ENCODE data around the gene ACTR3C. TPM values are rescaled to one million over a fixed set of nuclear protein-coding genes. Genes with fewer than 3 reads are reported as not detected.
"Not testable (repeated sequence)": the region's sequence is repeated elsewhere in the genome, so short reads cannot be mapped to it uniquely, and the experiment has no call there.

The ACTR3C gene
- total RNA-seq, 2 donors from 2014 or later, result 2.9 to 12.6 TPM

DNA sequence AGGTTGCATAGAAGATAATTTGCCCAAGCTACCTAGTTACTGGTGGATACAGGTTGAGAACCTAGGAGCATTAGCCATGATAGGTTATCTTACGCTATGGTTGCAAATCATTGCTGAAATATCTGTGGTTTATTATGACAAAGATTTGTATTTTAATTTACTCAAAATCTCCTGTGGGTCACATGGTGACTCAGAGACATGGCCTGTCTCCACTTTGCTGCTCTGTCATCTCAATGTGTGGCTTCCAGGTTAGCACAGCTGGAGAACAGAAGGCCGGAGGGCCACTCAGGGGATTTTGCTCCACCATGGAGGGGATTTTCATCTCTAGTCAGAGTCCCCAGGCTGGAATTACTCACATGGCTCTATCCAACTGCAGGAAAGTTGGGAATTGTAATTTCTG lies 78.1 kb downstream of the ACTR3C start:
- not testable (repeated sequence) for H3K27ac Mint-ChIP-seq; H3K4me3 Mint-ChIP-seq; H3K27me3 Mint-ChIP-seq; H3K36me3 Mint-ChIP-seq; DNase-seq (ENCODE audit: low spot score); H3K9me3 Mint-ChIP-seq; H3K4me1 Mint-ChIP-seq (ENCODE audit: low read depth in 2 of 2)
- ATAC-seq, result peak in 1 of 2 donors; percentile 70

DNA sequence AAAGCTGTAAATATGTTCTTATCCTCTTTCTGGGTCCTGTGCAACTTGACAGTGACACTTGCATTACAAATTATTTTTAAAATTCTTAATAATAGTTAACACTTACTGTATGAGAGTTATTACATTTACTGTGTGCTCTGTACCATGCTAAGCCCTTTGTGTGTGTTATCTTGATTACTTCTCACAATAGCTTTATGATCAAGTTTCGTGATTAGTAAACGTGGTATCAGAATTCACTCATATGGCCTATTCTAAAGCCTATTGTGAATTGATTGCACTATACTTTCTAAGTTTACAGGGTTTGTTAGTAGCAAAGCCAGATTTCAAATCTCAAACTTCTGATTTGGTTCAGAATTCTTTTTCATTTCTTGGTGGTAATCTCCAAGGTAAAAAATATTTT lies 80.4 kb downstream of the ACTR3C start:
- not testable (repeated sequence) for H3K4me1 Mint-ChIP-seq (ENCODE audit: low read depth in 2 of 2); H3K36me3 Mint-ChIP-seq; H3K27me3 Mint-ChIP-seq; H3K4me3 Mint-ChIP-seq; H3K9me3 Mint-ChIP-seq; DNase-seq (ENCODE audit: low spot score); H3K27ac Mint-ChIP-seq; ATAC-seq

DNA sequence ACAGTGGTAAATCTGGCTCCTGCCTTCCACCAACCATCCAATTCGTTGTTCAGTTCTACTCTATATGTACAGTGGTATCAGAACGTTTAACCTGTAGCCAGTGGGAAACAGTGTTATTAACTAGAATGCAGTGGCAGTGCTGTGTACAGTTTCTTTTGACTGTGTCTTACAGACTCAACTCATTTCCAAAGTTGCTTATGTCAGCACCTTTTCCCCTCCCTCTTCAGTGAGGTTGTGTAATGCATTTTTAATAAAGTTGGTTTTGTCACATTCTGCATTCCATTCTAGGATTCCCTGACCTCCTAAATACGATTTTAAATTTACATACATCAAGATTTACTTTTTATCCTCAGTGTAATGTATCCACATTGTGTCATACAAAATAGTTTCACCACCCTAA lies 97.9 kb downstream of the ACTR3C start:
- not testable (repeated sequence) for ATAC-seq; H3K9me3 Mint-ChIP-seq; DNase-seq (ENCODE audit: low spot score); H3K4me1 Mint-ChIP-seq (ENCODE audit: low read depth in 2 of 2); H3K36me3 Mint-ChIP-seq; H3K4me3 Mint-ChIP-seq; H3K27me3 Mint-ChIP-seq; H3K27ac Mint-ChIP-seq

DNA sequence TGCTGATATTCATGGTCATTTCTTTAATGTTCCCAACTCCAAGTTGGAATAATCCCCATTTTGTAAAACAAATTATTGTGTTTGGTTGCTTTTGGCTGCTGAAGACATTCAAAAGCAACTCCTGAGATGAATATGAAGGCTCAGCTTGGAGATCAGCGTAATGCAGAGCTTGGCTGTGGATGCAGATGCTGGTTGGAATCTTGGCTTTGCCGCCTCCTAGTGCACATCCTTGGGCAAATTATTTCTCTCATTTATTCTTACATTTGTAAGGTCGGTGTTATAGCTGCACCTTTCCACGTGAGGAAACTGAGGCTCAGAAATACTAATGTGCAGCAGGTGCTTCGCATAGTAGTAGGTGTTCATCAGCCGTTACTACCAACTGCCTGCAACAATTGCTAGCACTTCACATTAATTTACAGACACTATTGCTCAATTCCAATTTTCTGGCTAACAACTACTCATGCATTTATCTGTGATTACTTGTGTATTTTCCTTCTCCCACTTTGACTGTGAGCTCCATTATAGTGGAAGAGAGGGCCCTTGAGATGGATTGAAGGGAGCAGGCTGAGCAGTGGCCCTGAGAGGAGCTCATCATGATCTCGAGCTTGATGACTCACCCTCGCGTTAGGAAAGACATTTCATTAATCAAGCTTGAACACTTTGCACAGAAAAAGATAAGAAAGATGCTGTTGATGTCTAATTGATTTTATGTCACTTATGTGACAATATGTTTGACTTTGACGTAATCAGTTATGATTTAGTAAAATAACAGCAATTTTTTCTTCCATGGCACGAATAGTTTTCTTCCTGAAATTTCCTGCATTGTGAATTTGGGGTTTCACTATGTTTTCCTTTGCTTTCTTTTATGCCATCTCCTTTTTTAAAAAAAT lies 101.0 kb downstream of the ACTR3C start:
- not testable (repeated sequence) for H3K4me1 Mint-ChIP-seq (ENCODE audit: low read depth in 2 of 2); H3K27ac Mint-ChIP-seq; H3K4me3 Mint-ChIP-seq

DNA sequence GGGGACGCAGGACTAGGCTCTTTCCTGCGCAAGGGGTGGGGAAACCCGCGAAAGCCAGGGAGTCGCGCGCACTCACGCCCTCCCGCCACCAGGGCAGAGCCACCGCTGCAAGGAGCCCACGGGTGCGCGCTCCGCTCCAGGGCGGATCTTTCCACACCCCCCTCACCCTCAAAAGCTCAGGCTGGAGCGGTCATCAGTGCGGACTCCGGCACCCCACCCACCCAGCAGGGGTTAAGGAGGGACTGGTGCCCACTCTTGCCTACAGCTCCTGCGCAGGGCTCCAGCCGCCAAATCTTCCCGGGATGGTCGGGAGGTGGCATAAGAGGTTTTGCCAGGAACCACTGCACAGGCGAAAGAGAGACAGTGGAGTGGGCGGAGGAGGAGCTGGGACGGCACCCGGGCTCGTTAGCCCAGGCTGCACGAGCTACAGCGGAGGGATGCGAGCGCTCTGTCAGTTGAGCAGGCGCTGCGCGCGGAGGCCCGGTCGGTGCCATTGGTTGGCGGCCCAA lies 102.6 kb downstream of the ACTR3C start:
- not testable (repeated sequence) for DNase-seq (ENCODE audit: low spot score); H3K27ac Mint-ChIP-seq; H3K27me3 Mint-ChIP-seq; H3K9me3 Mint-ChIP-seq; H3K4me1 Mint-ChIP-seq (ENCODE audit: low read depth in 2 of 2); H3K4me3 Mint-ChIP-seq; H3K36me3 Mint-ChIP-seq
- peak in 1 of 2 donors; percentile 48 for ATAC-seq

More for the DNA sequence above, 101.0 kb downstream of the ACTR3C start:
- not testable (repeated sequence) for H3K9me3 Mint-ChIP-seq; DNase-seq (ENCODE audit: low spot score); ATAC-seq; H3K36me3 Mint-ChIP-seq; H3K27me3 Mint-ChIP-seq

DNA sequence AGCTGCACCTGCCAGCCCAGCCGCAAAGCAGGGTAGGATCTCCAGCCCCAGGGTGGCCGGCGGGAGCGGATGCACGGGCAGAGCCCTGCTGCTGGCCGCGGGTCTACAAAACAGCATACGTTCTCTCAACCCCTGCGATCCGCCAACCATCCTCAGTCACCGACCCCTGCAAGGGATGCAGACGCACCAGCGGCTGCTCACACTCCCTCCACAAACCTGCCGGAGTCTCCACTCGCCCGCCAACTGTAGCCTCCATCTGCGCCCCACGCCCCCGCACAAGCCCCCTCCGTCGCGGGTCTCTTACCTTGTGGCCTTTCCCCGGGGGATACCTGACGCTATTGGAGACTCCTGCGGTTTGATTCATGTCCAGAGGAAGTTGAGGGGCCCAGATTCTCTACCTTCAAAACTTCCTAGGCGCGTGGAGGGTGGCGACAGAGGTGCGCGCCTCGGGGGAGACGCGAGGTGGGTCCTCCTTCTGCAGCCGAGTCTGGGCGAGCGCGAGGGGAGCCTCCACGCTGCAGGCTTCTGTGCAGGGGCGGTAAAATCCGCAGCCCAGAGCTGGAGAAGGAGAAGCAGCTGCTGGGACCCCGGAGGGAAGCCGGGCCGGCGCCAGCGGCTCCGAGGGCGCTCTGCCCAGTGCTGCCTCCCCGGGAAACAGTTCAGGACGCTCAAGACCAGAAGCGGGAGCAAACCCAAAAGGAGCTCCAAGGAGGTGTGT lies 103.2 kb downstream of the ACTR3C start:
- not testable (repeated sequence) for H3K27me3 Mint-ChIP-seq; H3K4me3 Mint-ChIP-seq; H3K4me1 Mint-ChIP-seq (ENCODE audit: low read depth in 2 of 2); H3K9me3 Mint-ChIP-seq; H3K27ac Mint-ChIP-seq; DNase-seq (ENCODE audit: low spot score); H3K36me3 Mint-ChIP-seq
- peak in 1 of 2 donors; percentile 7 for ATAC-seq

- not testable (repeated sequence) for H3K27me3 Mint-ChIP-seq; H3K27ac Mint-ChIP-seq; H3K9me3 Mint-ChIP-seq; DNase-seq (ENCODE audit: low spot score); H3K4me3 Mint-ChIP-seq; H3K4me1 Mint-ChIP-seq (ENCODE audit: low read depth in 2 of 2); H3K36me3 Mint-ChIP-seq; ATAC-seq
Observed at GRCh38 chr7:150206848-150207247, 116.5 kb downstream of the ACTR3C start.

- H3K4me3 Mint-ChIP-seq; DNase-seq (ENCODE audit: low spot score); H3K36me3 Mint-ChIP-seq; H3K27me3 Mint-ChIP-seq; H3K9me3 Mint-ChIP-seq; H3K4me1 Mint-ChIP-seq (ENCODE audit: low read depth in 2 of 2); H3K27ac Mint-ChIP-seq; ATAC-seq: not testable (repeated sequence)
Observed at GRCh38 chr7:150205866-150206265, 117.5 kb downstream of the ACTR3C start.

- ATAC-seq; H3K27me3 Mint-ChIP-seq; H3K9me3 Mint-ChIP-seq; H3K36me3 Mint-ChIP-seq; H3K4me1 Mint-ChIP-seq (ENCODE audit: low read depth in 2 of 2); DNase-seq (ENCODE audit: low spot score): not testable (repeated sequence)
- peak overlapping the region in 1 of 2 donors; percentile 63 for H3K27ac Mint-ChIP-seq
- peak overlapping the region; percentile 62 for H3K4me3 Mint-ChIP-seq
Observed at GRCh38 chr7:150204577-150204976, 118.8 kb downstream of the ACTR3C start.

- H3K27ac Mint-ChIP-seq, result peak overlapping the region in 1 of 2 donors; percentile 71
- not testable (repeated sequence) for H3K9me3 Mint-ChIP-seq; H3K27me3 Mint-ChIP-seq; H3K4me1 Mint-ChIP-seq (ENCODE audit: low read depth in 2 of 2); DNase-seq (ENCODE audit: low spot score); H3K36me3 Mint-ChIP-seq
- peak; percentile 79 to 95 for ATAC-seq
- H3K4me3 Mint-ChIP-seq, result peak overlapping the region; percentile 36
Observed at GRCh38 chr7:150202894-150203293, 120.5 kb downstream of the ACTR3C start.

Other genes with a start within 250 kb of the ACTR3C start
- 10 to 100 TPM; 16.1 to 27.1 TPM for gene LRRC61, start 190 bp downstream of the ACTR3C start, total RNA-seq
- not detected for gene RARRES2, start 18.1 kb upstream of the ACTR3C start, total RNA-seq
- gene REPIN1, start 45.3 kb upstream of the ACTR3C start, total RNA-seq, result 10 to 100 TPM; 53.9 to 84.2 TPM
- gene ZNF775, start 55.8 kb upstream of the ACTR3C start, total RNA-seq, result 1 to 10 TPM; 4.0 to 5.1 TPM
- gene GIMAP8, start 127.1 kb upstream of the ACTR3C start, total RNA-seq, result 10 to 100 TPM; 10.2 to 13.7 TPM
- gene GIMAP7, start 191.3 kb upstream of the ACTR3C start, total RNA-seq, result 10 to 100 TPM; 50.5 to 60.4 TPM
- 100 to 1,000 TPM in 1 of 2 donors, 10 to 100 TPM in 1; 83.6 to 245 TPM for gene GIMAP4, start 243.8 kb upstream of the ACTR3C start, total RNA-seq